GM12878 (cell line): ENCODE data around the gene HUNK. TPM values are rescaled to one million over a fixed set of nuclear protein-coding genes. Genes with fewer than 3 reads are reported as not detected.

ENCODE experiments used
- ATAC-seq: fragments of 200-7000 bp; cut with Tn5 transposase; 3 replicates; pipeline ENCODE4 v1.9.1; 2020; ENCODE audit warnings: mild to moderate bottlenecking, moderate library complexity
- BruUV-seq: library from RNA; stranded (reverse); fragments of 400-500 nt; replicated peaks from 2 replicates; lab custom pipeline; 2021; lab: Mats Ljungman, UMichigan
- CTCF ChIA-PET: fragments of 300-600 bp; sonication (Branson Sonifier 250); formaldehyde crosslinking; extraction: SDS; loops from one replicate; lab custom pipeline; 2021; ENCODE audit warnings: inconsistent platforms; lab: Yijun Ruan, JAX
- POLR2A ChIA-PET: fragments of 350-600 bp; formaldehyde crosslinking; extraction: SDS; loops from one replicate; lab custom pipeline; 2021; ENCODE audit warnings: inconsistent platforms; lab: Charles Lee
- RAD21 ChIA-PET: fragments of 300-600 bp; sonication (Branson Sonifier 250); formaldehyde crosslinking; loops from one replicate; lab custom pipeline; 2023; ENCODE audit warnings: antibody characterized with exemption; ENCODE audit not compliant: unreplicated experiment; lab: Charles Lee
- SMC1A ChIA-PET: fragments of 300-600 bp; sonication (Branson Sonifier 250); formaldehyde crosslinking; loops from one replicate; lab custom pipeline; 2023; ENCODE audit not compliant: unreplicated experiment, uncharacterized antibody; lab: Charles Lee
- DNase-seq: peaks from one replicate; pipeline ENCODE4 v3.0.0-alpha.2; 2011; ENCODE audit warnings: low read depth, low spot score
- FAIRE-seq: peaks from 3 replicates; lab custom pipeline; 2011; peaks lifted over from hg19 to GRCh38; lab: Jason Lieb, UNC
- H2AFZ ChIP-seq: 2 replicates; pipeline ENCODE4 v1.6.0; 2011; ENCODE audit warnings: low read depth, low read length, control low read depth; ENCODE audit not compliant: control insufficient read depth
- H3K27ac ChIP-seq: 2 replicates; pipeline ENCODE4 v1.5.1; 2011; ENCODE audit warnings: control low read depth; ENCODE audit not compliant: control insufficient read depth, insufficient read depth
- H3K27me3 ChIP-seq, 2 experiments: replicated peaks in 1 of 2; 2 replicates each; pipeline versions ENCODE4 v1.6.0 to v1.6.1; 2011; ENCODE audit warnings: low read length in 1 of 2; ENCODE audit not compliant: control insufficient read depth in 2 of 2, insufficient read depth in 2 of 2
- H3K36me3 ChIP-seq, 2 experiments: 2 replicates each; pipeline ENCODE4 v1.5.1; 2011; ENCODE audit warnings: low read length in 1 of 2; ENCODE audit not compliant: control insufficient read depth in 2 of 2, insufficient read depth in 2 of 2
- H3K4me1 ChIP-seq: 2 replicates; pipeline ENCODE4 v1.6.1; 2011; ENCODE audit warnings: mild to moderate bottlenecking, low read length, moderate library complexity, mixed read lengths; ENCODE audit not compliant: control insufficient read depth, insufficient read depth
- H3K4me2 ChIP-seq: 2 replicates; pipeline ENCODE4 v1.6.0; 2011; ENCODE audit warnings: control low read depth; ENCODE audit not compliant: control insufficient read depth, insufficient read depth
- H3K4me3 ChIP-seq: fragments of 200-600 bp; sonication (generic); 2 replicates; pipeline ENCODE4 v1.5.1; 2016
- H3K79me2 ChIP-seq: 2 replicates; pipeline ENCODE4 v1.6.0; 2011; ENCODE audit warnings: low read length; ENCODE audit not compliant: control insufficient read depth, insufficient read depth
- H3K9ac ChIP-seq: 2 replicates; pipeline ENCODE4 v1.8.0; 2011; ENCODE audit warnings: low read length, control low read depth, mixed read lengths; ENCODE audit not compliant: control insufficient read depth, insufficient read depth
- H3K9me3 ChIP-seq: replicated peaks from 3 replicates; pipeline ENCODE4 v1.5.1; 2011; ENCODE audit warnings: mild to moderate bottlenecking, low read length; ENCODE audit not compliant: control insufficient read depth, insufficient read depth
- H4K20me1 ChIP-seq: 2 replicates; pipeline ENCODE4 v1.6.0; 2011; ENCODE audit not compliant: control insufficient read depth, insufficient read depth
- BCL3 ChIP-seq: IDR thresholded peaks from 2 replicates; pipeline ENCODE4 v1.6.1; 2011; ENCODE audit warnings: borderline replicate concordance, low read depth, mild to moderate bottlenecking, moderate library complexity, low read length; ENCODE audit not compliant: insufficient read depth, poor library complexity, severe bottlenecking
- CEBPB ChIP-seq, 2 experiments: fragments of 150-350 bp in 1 of 2; IDR thresholded peaks; 2 replicates each; pipeline ENCODE4 v1.6.1; 2012 to 2014; ENCODE audit warnings: low read depth in 2 of 2, low read length in 2 of 2, borderline replicate concordance in 1 of 2, inconsistent platforms in 1 of 2
- ELK1 ChIP-seq: IDR thresholded peaks from 2 replicates; pipeline ENCODE4 v1.6.1; 2012; ENCODE audit warnings: low read depth, low read length, improper control_type of control experiment
- EP300 ChIP-seq, 2 experiments: fragments of 150-350 bp in 1 of 2; IDR thresholded peaks; 2 replicates each; pipeline ENCODE4 v1.6.1; 2011 to 2012; ENCODE audit warnings: low read depth in 2 of 2, low read length in 2 of 2, borderline replicate concordance in 1 of 2, improper control_type of control experiment in 1 of 2, inconsistent platforms in 1 of 2; ENCODE audit not compliant: control insufficient read depth in 1 of 2
- SKIL ChIP-seq: fragments of 450-650 bp; IDR thresholded peaks from 2 replicates; pipeline ENCODE4 v1.6.1; 2017; ENCODE audit warnings: mild to moderate bottlenecking, low read depth, inconsistent platforms; ENCODE audit not compliant: poor library complexity, severe bottlenecking
- TCF3 ChIP-seq: IDR thresholded peaks from 2 replicates; pipeline ENCODE4 v1.6.1; 2012; ENCODE audit warnings: low read depth, mild to moderate bottlenecking, low read length, borderline replicate concordance; ENCODE audit not compliant: insufficient read depth
- WGBS: methylation state at CpG from one replicate; pipeline ENCODE4 v1.1.6; 2016; ENCODE audit warnings: low lambda C conversion rate; ENCODE audit not compliant: insufficient replicate concordance, insufficient coverage; ENCODE audit errors: missing lambda C conversion rate; 5-methylcytosine and 5-hydroxymethylcytosine counted together
- in situ Hi-C: fragments of 300-500 bp; cut with MboI; formaldehyde crosslinking; loops from 9 replicates; pipeline ENCODE4 v1.14.3; 2018; ENCODE audit warnings: mixed read lengths
- intact Hi-C: fragments of 100-400 bp; cut with micrococcal nuclease; formaldehyde crosslinking; loops from one replicate; pipeline ENCODE4 v1.14.2; 2022; ENCODE audit not compliant: unreplicated experiment
- polyA plus RNA-seq, 11 experiments: library from polyadenylated mRNA; depleted of rRNA in 4 of 11; unstranded in 6 of 11; stranded (reverse) in 5 of 11; fragments of >200 nt; fragmentation: Nextera tagmentation in 4 of 11; fragmentation: Illumina TruSeq in 1 of 11; extraction: Ambion mirVana in 4 of 11; extraction: Trizol in 1 of 11; gene quantifications; 1 replicate in 1 of 11; 2 replicates in 10 of 11; pipeline versions ENCODE4 v1.2.1 to v1.2.3, GENCODE V29; 2011 to 2016; ENCODE audit warnings: inconsistent platforms in 2 of 11, missing spikeins in 2 of 11, low read depth in 1 of 11
- total RNA-seq, 4 experiments: library from RNA; depleted of rRNA in 3 of 4; stranded (reverse); fragments of >200 nt in 3 of 4; fragmentation: Illumina TruSeq in 1 of 4; extraction: Trizol in 1 of 4; gene quantifications; 2 replicates each; pipeline versions ENCODE4 v1.2.1 to v1.2.3, GENCODE V29; 2013 to 2021

HUNK gene
- total and polyA plus RNA-seq, 10 of the 15 experiments (the other 5 are each of a cell fraction or from before 2014, with no cell fraction given) = under 0.01 to 0.14 (median 0.03) TPM; not detected in 7

- TF ChIP-seq CEBPB (IDR thresholded peaks at IDR 0.05; ENCODE audit: borderline replicate concordance in 1 of 2, low read depth in 2 of 2, low read length in 2 of 2) = no peak
- TF ChIP-seq ELK1 = no peak
- no peak for TF ChIP-seq EP300 (IDR thresholded peaks at IDR 0.05; ENCODE audit: borderline replicate concordance in 1 of 2, control insufficient read depth in 1 of 2, low read depth in 2 of 2, low read length in 2 of 2)
- 33% methylated on average over 7 of the region's 7 CpGs for WGBS
- Histone ChIP-seq H3K36me3 (no peaks in the 10 kb centered on the region), H3K79me2 (no peaks in the 10 kb centered on the region), H2AFZ (no peak overlapping the region), H3K9ac (no peak overlapping the region), H4K20me1 (no peaks in the 10 kb centered on the region), H3K9me3 (no peaks in the 10 kb centered on the region), H3K4me2 (no peak overlapping the region), H3K4me1 (no peaks in the 10 kb centered on the region), H3K27me3 (no peaks in the 10 kb centered on the region; a peak in 2 of 4 replicates), H3K4me3 (no peak overlapping the region), H3K27ac (no peak overlapping the region)
- CTCF ChIA-PET = no interaction called here
- in situ Hi-C loops = no loop called here
- FAIRE-seq = no peak
- BruUV-seq = no TSS peak
- SMC1A ChIA-PET = no interaction called here
- ATAC-seq = no peak
- RAD21 ChIA-PET = no interaction called here
- DNase-seq = no peak
- intact Hi-C loops = no loop called here
- POLR2A ChIA-PET = no interaction called here
Observed at GRCh38 chr21:31930001-31930400, 57.2 kb downstream of the HUNK start.

GRCh38 chr21:31931644-31932469 lies 59.0 kb downstream of the HUNK start:
- no peaks in the 10 kb centered on the region for H4K20me1 ChIP-seq
- no peak overlapping the region for H3K4me3 ChIP-seq
- no peak for DNase-seq
- CTCF ChIA-PET = no interaction called here
- no peak for TF ChIP-seq SKIL
- peak; percentile 35; the same call in 1 of the 2 replicates for TF ChIP-seq TCF3
- peak; percentile 73 for TF ChIP-seq BCL3
- TF ChIP-seq, all 136 proteins: peak for 2
- 51% methylated on average over 21 of the region's 23 CpGs for whole genome bisulfite sequencing
- RAD21 ChIA-PET = no interaction called here
- FAIRE-seq (no peak), ATAC-seq (no peak)
- Histone ChIP-seq H3K4me2 (no peak overlapping the region), H3K9me3 (no peaks in the 10 kb centered on the region), H3K4me1 (no peaks in the 10 kb centered on the region), H3K9ac (no peak overlapping the region), H3K27ac (no peak overlapping the region), H3K36me3 (no peaks in the 10 kb centered on the region), H2AFZ (no peak overlapping the region), H3K27me3 (no peaks in the 10 kb centered on the region; a peak in 1 of 4 replicates), H3K79me2 (no peaks in the 10 kb centered on the region)
- in situ Hi-C loops = no loop called here
- SMC1A ChIA-PET = no interaction called here
- no TSS peak for BruUV-seq
- POLR2A ChIA-PET = no interaction called here
- intact Hi-C loops = no loop called here
